HG03095 (cell line): ENCODE results near the gene PDK2.

Experiments
- ATAC-seq: cut with Tn5 transposase; IDR thresholded peaks from one replicate; pipeline ENCODE4 v1.9.1; 2021; ENCODE audit warnings: moderate library complexity; ENCODE audit not compliant: unreplicated experiment

The PDK2 gene

GRCh38 chr17:50114849-50115357 lies 19.8 kb downstream of the PDK2 start:
- ATAC-seq: no peak

- ATAC-seq: no peak
Measured at GRCh38 chr17:50115756-50116155, 20.6 kb downstream of the PDK2 start.

DNA sequence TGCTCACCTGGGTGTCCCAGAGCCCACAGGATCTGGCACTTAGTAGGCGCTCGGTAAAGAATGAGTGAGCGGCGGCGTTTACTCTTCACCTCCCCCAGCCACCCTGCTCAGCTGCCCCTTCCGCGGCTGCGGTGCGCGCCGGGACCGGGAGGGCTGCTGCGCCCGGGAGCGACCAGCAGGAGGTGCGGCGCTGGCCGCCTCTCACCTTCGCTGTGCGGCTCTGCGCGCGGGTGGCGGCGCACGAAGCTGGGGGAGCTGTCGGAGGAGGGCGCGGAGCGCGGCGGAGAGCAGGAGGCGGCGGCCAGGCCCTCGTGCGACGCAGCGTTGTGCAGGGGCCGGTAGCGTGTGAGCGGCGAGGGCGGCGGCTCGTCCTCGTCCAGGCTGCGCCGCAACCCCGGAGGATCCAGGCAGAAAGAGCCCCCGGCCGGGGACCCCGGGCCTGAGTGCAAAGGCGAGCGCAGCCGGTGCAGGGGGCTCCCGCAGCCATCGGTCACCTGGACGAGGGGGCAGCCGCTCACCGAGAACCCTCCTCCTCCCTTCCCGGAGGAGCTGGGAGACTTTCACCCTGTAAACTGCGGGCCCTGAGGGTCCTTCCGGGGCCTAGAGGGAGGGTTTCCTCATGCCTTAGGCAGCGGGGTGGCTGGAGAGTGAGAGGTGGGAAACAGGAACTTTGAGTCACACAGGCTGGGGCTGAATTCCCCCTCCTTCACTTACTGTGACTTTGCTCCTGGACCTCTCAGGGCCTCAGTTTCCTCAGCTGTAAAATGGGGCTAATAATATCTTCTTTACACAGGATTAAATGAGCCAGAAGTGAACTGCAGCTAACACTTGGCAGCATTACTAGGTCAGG lies 22.3 kb downstream of the PDK2 start:
- no peak for ATAC-seq

DNA sequence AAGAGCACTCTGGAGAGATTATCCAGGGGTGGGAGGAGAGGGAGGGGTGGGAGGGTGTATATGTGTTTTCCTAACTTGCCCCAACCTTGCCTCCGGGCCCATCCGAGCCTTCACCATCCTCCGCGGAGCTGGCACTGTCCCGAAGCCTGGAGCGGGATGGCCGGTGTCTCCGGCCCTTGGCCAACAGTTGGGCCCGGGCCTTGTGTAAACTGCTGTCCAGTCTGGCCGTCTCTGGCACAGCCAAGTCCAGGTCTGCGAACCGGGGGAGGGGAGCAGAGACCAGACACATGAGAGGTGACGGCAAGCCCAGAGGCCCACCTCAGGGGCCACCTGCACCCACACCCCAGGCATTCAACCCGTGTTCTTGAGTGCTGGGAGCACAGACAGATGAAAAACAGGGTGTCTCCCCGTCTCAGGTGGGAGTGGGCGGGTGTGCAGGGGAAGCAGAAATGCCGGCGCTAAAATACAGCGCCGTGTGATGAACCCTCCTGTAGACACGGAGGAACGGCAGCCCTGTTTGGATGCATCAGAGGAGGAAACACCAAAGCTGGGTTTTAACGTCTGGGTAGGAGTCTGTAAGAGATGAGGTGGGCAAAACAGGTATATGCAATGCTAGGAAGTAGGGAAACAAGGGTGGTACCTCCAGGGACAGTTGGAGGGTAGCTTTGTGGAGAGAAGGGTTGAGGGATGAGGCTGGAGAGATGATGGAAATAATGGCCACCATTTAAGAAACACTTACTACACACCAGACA lies 23.1 kb downstream of the PDK2 start:
- no peak for ATAC-seq

DNA sequence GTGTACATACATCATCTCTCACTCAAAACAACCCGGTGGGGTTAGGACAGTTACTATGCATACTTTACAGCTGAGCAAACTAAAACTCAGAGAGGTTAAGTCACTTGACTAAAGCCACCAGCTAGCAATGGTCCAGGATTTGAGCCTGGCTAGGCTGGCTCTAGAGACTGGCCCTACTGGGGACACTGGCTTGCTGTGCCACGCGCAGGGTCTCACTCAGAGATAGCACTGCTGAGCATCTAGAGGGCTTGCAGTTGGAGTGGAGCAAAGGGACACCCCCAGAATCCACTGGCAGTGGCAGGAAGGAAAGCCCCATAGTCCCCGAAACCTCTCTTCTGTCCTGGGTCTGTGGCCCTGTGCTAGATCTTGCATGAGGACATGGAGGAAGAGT lies 23.7 kb downstream of the PDK2 start:
- no peak for ATAC-seq

DNA sequence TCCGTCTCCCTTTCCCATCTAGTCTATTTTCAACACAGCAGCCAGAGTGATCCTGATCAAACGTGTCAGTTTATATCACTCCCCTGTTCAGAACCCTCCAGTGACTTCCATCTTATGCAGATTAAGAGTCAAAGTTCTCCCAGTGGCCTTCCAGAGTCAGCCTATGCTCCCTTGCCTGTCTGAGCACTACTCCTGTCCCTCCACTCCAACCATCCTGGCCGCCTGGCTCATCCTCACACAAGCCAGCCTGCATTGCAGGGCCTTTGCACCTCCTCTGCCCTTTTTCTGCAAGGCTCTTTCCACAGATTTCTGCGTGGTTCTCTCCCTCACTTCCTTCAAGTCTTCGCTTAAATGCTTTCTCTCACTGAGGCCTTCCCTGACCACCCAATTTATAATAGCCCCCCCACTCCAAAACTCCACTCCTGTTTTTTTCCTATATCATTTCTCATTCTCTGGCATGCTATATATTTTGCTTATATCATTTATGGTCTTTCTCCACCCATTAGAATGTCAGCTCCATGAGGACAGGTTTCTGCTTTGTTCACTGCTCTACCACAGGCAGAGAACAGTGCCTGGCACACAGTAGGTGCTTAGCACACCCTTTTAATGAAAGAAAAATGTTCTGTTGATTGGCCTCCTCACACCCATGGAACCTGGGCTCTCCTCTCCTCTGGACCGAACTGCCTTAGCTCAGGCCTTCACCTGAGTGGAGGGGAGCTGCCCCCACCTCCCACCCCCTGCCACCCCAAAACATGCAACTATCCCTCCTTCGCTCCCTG lies 25.5 kb downstream of the PDK2 start:
- ATAC-seq: no peak

DNA sequence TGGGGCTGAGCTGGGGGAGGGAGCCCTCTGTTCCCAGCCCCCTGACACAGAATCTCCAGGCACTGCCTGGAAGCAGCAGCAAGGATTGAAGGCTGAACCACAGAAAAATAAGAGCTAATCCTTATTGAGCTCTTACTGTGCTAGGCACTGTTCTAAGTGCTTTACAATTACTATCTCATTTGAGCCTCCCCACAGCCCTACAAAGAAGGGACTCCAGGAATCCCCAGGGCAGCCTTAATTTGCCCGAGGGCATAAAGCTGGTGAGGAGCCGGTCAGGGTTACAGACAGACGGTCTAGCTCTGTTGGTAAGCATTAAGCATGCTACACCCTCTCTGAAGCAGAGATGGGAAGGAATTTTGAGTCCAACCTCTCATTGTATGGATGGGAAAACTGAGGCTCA lies 27.8 kb downstream of the PDK2 start:
- no peak for ATAC-seq

DNA sequence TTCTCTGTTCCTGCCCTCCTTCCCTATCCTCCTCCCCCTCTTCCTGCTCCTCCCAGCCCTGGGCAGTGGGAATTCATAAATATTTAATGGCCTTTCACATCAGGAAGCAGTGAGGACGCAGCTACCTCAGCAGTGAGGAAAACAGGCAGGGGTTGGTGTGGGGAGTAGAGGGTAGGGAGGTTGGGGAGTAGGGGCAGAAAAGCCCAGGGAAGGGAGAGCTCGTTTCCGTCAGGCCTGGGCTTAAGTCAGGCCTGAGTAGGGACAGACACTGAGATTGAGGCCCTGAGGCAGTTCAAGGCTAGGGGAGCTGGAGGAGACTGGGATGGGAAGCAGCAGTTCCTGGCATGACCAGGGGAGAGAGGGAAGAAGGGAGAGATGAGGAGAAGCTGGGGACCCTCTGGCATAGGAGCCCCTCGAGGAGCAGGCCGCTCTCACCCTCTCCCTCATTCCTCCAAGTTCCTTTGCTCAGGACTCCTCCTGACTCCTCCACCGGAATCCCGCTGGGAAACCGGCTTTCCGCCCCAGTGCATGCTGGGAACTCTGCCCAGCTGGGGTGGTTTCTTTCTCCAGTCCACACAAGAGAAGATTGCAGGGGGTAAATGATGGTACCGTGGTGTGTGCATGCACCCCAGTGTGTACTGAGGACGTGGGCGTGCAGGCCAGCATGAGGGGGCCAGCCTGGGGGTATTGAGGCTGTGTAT lies 28.6 kb downstream of the PDK2 start:
- no peak for ATAC-seq

DNA sequence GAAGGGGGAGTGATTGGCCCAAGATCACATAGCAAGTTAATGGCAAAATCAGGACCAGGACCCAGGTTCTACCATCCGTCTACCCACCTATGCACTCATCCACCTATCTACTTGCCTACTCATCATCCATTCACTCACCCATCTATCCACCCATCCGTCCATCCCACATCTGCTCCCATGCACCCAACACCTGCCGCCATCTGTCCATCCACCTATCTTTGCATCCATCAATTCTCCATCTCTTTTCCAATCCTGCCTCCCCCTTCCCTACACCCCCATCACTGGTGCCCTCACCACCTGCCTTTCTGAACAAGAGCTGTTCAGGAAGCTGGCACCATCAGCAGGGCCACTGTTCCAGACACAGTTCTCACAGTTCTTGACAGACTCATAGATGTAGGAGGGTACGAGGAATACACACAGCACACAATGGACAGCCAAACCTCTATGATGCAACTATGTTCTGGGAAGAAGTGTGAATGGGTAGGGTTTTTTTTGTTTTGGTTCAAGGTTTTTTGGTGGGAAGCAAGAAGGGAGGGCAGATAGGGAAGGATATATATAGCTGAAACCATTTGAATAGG lies 30.4 kb downstream of the PDK2 start:
- ATAC-seq: no peak

GRCh38 chr17:50127697-50128361 lies 32.7 kb downstream of the PDK2 start:
- ATAC-seq: no peak

DNA sequence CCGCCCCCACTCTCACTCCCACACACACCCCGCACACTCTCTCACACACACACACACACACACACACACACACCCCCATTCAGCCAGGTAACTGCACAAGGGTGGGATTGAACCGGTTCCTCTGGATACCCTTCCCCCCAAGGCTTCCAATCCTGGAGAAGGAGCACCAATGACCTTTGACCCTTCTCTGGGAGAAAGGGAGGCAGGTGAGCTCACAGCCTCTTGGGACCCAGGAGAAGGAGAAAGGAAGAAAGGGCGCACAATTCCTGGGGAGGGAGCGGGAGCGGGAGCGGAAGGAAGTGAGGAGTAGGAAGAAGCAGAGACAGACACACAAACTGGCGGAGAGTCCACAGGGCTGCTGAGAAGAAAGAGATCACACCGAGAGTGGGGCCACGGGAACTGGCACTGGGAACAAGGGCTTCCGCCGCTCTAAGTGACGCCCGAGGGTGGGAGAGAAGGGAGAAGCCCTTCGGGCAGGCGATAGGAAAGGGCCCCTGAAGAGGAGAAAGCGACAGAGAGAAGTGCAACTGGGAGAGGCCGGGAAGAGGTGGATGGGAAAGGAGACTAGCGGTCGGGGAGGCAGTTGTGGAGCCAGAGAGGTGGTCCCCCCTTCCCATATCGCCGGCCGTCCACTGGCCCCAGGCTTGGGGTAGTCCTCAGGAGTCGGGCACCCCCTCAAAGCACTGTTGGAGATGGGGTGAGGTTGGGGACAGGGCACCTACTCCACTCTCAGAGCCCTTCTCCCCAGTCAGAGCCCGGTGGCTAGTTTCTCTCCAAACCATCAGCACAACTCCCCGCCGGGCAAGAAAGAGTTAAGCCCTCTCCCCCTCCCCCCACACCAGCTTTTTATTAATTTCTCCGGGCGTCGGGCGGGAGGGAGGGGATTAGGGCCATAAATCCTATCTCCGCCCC lies 33.5 kb downstream of the PDK2 start:
- no peak for ATAC-seq

- ATAC-seq: no peak
Measured at GRCh38 chr17:50129353-50129727, 34.2 kb downstream of the PDK2 start.

DNA sequence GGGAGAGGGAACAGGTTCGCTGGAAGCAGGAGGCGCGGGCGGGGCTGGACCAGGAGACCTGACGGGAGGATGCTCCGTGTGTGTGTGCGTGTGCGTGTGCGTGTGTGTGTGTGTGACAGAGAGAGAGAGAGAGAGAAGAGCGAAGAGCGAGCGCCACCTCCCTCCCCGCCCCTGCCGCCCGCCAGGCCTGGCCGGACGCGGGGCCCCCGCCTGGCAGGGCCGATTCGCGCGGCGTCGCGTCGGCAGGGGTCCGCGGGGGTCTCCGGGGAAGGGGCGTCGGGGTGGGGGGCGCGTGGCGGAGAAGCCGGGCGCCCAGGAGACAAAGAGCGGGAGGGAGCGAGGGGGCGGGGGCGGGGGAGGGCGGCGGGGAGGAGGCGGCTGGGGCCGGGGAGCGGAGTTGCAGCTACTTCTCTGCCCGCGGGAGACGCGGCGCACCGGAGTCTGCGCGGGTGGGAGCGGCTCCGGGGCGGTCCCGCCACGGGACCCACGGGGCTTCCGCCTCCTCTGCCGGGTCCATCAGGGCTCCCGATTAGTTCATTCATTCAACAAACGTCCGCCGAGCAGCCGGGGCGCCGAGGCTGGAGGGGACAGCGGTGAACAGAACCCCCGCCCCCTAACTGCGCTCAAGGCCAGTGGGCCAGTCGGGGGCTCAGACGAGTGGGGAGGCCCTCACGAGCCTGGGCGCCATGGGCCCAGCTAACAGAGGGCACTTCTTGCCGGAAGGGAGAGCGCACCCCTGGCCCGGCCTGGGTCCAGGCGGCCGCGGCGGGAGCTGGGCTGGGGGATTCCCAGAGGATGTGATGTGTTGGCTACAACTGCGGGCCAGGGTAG lies 34.8 kb downstream of the PDK2 start, which contains the start of gene SAMD14:
SAMD14 (minus strand) TSS at position 433 of the 831 bp plus-strand sequence. CDS start 5,201 bp downstream, outside the sequence.
- no peak for ATAC-seq

- no peak for ATAC-seq
Measured at GRCh38 chr17:50130559-50131305, 35.6 kb downstream of the PDK2 start.

DNA sequence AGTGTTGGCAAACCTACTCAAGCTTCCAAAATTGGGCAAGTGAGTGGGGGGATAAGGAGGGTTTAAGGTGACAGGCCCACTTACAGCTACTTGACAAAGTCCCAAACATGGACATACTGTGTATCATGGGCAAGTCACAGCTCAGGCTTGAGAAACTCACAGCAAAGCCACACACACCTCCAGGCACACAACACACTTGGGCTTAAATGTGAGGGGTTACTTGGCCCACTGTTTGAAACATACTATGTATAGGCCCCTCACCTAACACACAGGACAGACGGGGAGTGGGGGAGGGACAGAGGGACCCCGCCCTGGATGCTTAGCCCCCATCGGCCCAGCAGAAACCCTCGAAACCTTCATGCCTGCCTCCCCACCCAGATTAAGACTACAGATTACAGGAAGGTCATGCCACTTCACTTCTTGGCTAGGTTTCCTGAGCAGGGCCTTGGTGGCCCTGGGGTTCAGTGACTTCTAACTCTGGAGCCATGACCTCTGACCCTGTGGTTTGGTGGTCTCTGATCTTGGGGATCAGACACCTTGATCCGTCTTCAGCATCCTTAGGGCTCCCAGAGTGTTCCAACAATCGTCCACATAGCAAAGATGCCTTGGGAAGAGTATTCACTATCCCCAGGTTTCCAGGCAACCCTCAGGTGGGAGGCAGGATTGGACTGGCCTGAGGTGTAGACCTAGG lies 37.1 kb downstream of the PDK2 start:
- ATAC-seq: no peak

- ATAC-seq: no peak
Measured at GRCh38 chr17:50133028-50133768, 38.0 kb downstream of the PDK2 start.
